CD4-positive, alpha-beta memory T cell (primary cell): Measurements from ENCODE around the gene STK38. TPM values are rescaled to one million over a fixed set of nuclear protein-coding genes. Genes with fewer than 3 reads are reported as not detected.

Source experiments
- CTCF ChIA-PET: fragments of 350-600 bp; sonication (Branson Sonifier 250); formaldehyde crosslinking; loops from one replicate; lab custom pipeline; 2021; ENCODE audit warnings: inconsistent platforms; ENCODE audit not compliant: partially characterized antibody; lab: Charles Lee
- POLR2A ChIA-PET: fragments of 350-600 bp; sonication (Branson Sonifier 250); formaldehyde crosslinking; loops from one replicate; lab custom pipeline; 2021; ENCODE audit not compliant: partially characterized antibody; lab: Charles Lee
- DNase-seq, 5 donors: peaks; one replicate each; pipeline versions ENCODE4 v3.0.0 to v3.0.0-alpha.2; 2020 to 2022; ENCODE audit warnings: mixed read lengths in 1 of 5
- H3K27ac ChIP-seq: one replicate; pipeline ENCODE4 v1.7.0; 2013; ENCODE audit warnings: low read depth, low read length
- H3K27me3 ChIP-seq: 2 replicates; pipeline ENCODE4 v1.7.0; 2013; ENCODE audit warnings: mild to moderate bottlenecking, low read length, moderate library complexity; ENCODE audit not compliant: insufficient read depth
- H3K36me3 ChIP-seq: 2 replicates; pipeline ENCODE4 v1.7.0; 2013; ENCODE audit warnings: mild to moderate bottlenecking, low read length, moderate library complexity; ENCODE audit not compliant: insufficient read depth
- H3K4me1 ChIP-seq: 2 replicates; pipeline ENCODE4 v1.7.0; 2013; ENCODE audit warnings: mild to moderate bottlenecking, low read length, moderate library complexity; ENCODE audit not compliant: insufficient read depth
- H3K4me3 ChIP-seq, 2 donors: one replicate each; pipeline ENCODE4 v1.7.0; 2013; ENCODE audit warnings: low read length in 2 of 2, mild to moderate bottlenecking in 1 of 2
- H3K9me3 ChIP-seq, 2 donors: one replicate each; pipeline ENCODE4 v1.7.0; 2013; ENCODE audit warnings: low read length in 2 of 2, control low read depth in 1 of 2; ENCODE audit not compliant: control insufficient read depth in 1 of 2
- H3K27ac Mint-ChIP-seq, 7 donors: one replicate each; pipeline ENCODE4 v1.8.0; 2020 to 2021; ENCODE audit warnings: mixed read lengths in 7 of 7, mild to moderate bottlenecking in 6 of 7, inconsistent platforms in 3 of 7, moderate library complexity in 3 of 7
- H3K27me3 Mint-ChIP-seq, 2 donors: one replicate each; pipeline ENCODE4 v1.8.0; 2020 to 2021; ENCODE audit warnings: mixed read lengths in 2 of 2
- H3K36me3 Mint-ChIP-seq, 2 donors: one replicate each; pipeline ENCODE4 v1.8.0; 2020 to 2021; ENCODE audit warnings: mixed read lengths in 2 of 2, inconsistent platforms in 1 of 2, mild to moderate bottlenecking in 1 of 2
- H3K4me1 Mint-ChIP-seq, 4 donors: one replicate each; pipeline ENCODE4 v1.8.0; 2020 to 2021; ENCODE audit warnings: mixed read lengths in 4 of 4, mild to moderate bottlenecking in 1 of 4
- H3K4me3 Mint-ChIP-seq, 8 donors: one replicate each; pipeline ENCODE4 v1.8.0; 2020 to 2021; ENCODE audit warnings: mixed read lengths in 8 of 8, mild to moderate bottlenecking in 7 of 8, moderate library complexity in 6 of 8, inconsistent platforms in 3 of 8
- H3K9me3 Mint-ChIP-seq, 8 donors: one replicate each; pipeline ENCODE4 v1.8.0; 2020 to 2021; ENCODE audit warnings: mixed read lengths in 8 of 8, mild to moderate bottlenecking in 5 of 8, inconsistent platforms in 3 of 8, moderate library complexity in 1 of 8
- intact Hi-C: fragments of 100-400 bp; cut with micrococcal nuclease; formaldehyde crosslinking; loops from one replicate; pipeline ENCODE4 v1.15.1; 2023
- polyA plus RNA-seq, 2 donors: library from polyadenylated mRNA; unstranded; fragments of 300-500 nt; fragmentation: Illumina TruSeq; gene quantifications; one replicate each; pipeline ENCODE4 v1.2.3, GENCODE V29; 2021
- total RNA-seq, 2 experiments: library from RNA; stranded (reverse); gene quantifications; one replicate each; pipeline ENCODE4 v1.2.3, GENCODE V29; 2021

STK38 gene
- total and polyA plus RNA-seq, 4 experiments from 2014 or later, result 54.3 to 190 (median 155) TPM

DNA sequence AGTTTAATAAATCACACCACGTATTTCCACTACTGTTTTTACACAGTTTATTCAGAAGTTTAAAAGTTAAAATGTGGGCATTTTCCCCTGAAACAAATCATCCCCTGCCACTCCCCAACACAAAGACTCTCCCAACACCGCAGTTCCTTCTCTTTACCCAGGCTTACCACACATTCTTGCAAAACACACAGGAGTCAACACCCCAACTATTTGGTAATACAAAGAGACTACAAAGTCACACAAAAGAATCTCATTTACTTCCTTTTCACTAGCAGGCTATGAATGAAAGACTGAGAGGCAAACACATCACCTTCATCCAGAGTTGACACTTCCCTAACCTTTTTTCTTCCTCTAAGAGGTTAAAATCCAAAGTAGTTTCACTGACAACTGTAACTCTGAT, 53.4 kb downstream of the STK38 start:
- no peak overlapping the region for H3K4me3 ChIP-seq
- peaks cover 44% of the 10 kb centered on the region for H3K36me3 ChIP-seq
- H3K27me3 ChIP-seq, result no peaks in the 10 kb centered on the region
- H3K9me3 Mint-ChIP-seq, result no peaks in the 10 kb centered on the region
- H3K36me3 Mint-ChIP-seq, result peaks cover 62 to 78% of the 10 kb centered on the region in 2 donors
- H3K4me1 ChIP-seq, result peaks cover 16% of the 10 kb centered on the region
- H3K4me3 Mint-ChIP-seq, result peak overlapping the region in 5 of 8 donors; percentile 1 to 58 (median 39)
- peaks cover 21 to 58% (median 36%) of the 10 kb centered on the region in 4 donors for H3K4me1 Mint-ChIP-seq
- intact Hi-C loops, result no loop called here
- DNase-seq, result no peak
- H3K27ac ChIP-seq, result no peak overlapping the region
- ChIA-PET CTCF (interaction anchor here (1.0 kb wide), 1 partner anchor 14 kb away, joined by 3 read pairs; no protein-coding TSS in a partner anchor), POLR2A (interaction anchor here (1.1 kb wide), 1 partner anchor 28 kb away, joined by 3 read pairs; no protein-coding TSS in a partner anchor)
- H3K9me3 ChIP-seq, result no peaks in the 10 kb centered on the region
- H3K27ac Mint-ChIP-seq, result peak overlapping the region; percentile 31 to 88 (median 69)
- H3K27me3 Mint-ChIP-seq, result no peaks in the 10 kb centered on the region

- Histone ChIP-seq H3K27ac (no peak overlapping the region), H3K36me3 (peaks cover 44% of the 10 kb centered on the region), H3K27me3 (no peaks in the 10 kb centered on the region), H3K9me3 (no peaks in the 10 kb centered on the region), H3K4me3 (no peak overlapping the region), H3K4me1 (peaks cover 16% of the 10 kb centered on the region)
- intact Hi-C loops, result no loop called here
- no peak overlapping the region for H3K4me3 Mint-ChIP-seq
- H3K27ac Mint-ChIP-seq, result peak overlapping the region in 5 of 7 donors; percentile 31 to 88 (median 66)
- ChIA-PET POLR2A (interaction anchor here (1.1 to 1.9 kb wide), 2 partner anchors 13 to 28 kb away, joined by 3 to 4 read pairs; no protein-coding TSS in a partner anchor), CTCF (interaction anchor here (1.0 kb wide), 1 partner anchor 14 kb away, joined by 3 read pairs; no protein-coding TSS in a partner anchor)
- H3K9me3 Mint-ChIP-seq, result no peaks in the 10 kb centered on the region
- H3K4me1 Mint-ChIP-seq, result peaks cover 21 to 61% (median 36%) of the 10 kb centered on the region in 4 donors
- no peaks in the 10 kb centered on the region for H3K27me3 Mint-ChIP-seq
- no peak for DNase-seq
- H3K36me3 Mint-ChIP-seq, result peaks cover 63 to 78% of the 10 kb centered on the region in 2 donors
These were observed 54.0 kb downstream of the STK38 start for GRCh38 chr6:36493319-36493718.

DNA sequence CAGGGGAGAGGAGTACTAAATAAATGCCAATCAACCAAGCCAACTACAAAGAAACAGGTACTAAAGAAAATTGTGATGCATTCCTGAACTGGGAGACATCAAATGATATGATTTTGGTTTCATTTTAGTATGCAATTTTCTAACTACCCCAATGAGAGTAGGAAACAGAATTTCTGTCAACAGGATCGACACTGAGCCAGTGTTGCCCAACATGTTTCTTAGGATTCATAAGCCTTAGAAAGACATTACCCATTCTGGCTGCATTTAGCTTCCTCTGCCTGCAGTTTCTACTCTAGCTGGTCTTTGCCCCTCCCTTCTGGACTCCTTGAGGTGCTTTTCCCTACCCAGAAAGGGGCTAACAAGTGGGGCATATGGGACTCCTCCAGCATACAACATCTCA, 54.7 kb downstream of the STK38 start:
- Mint-ChIP-seq H3K4me3 (no peak overlapping the region), H3K27me3 (no peaks in the 10 kb centered on the region), H3K27ac (peak overlapping the region in 3 of 7 donors; percentile 24 to 50 (median 30)), H3K4me1 (peaks cover 21 to 61% (median 36%) of the 10 kb centered on the region in 4 donors), H3K36me3 (peaks cover 69 to 80% of the 10 kb centered on the region in 2 donors), H3K9me3 (no peaks in the 10 kb centered on the region)
- H3K9me3 ChIP-seq, result no peaks in the 10 kb centered on the region
- H3K27me3 ChIP-seq, result no peaks in the 10 kb centered on the region
- CTCF ChIA-PET, result interaction anchor here (0.5 to 0.7 kb wide), 2 partner anchors 20 to 43 kb away, joined by 4 read pairs; no protein-coding TSS in a partner anchor
- H3K36me3 ChIP-seq, result peaks cover 47% of the 10 kb centered on the region
- H3K4me3 ChIP-seq, result no peak overlapping the region
- no peak for DNase-seq
- intact Hi-C loops, result no loop called here
- POLR2A ChIA-PET, result interaction anchor here (1.9 kb wide), 1 partner anchor 13 kb away, joined by 4 read pairs; no protein-coding TSS in a partner anchor
- peaks cover 16% of the 10 kb centered on the region for H3K4me1 ChIP-seq
- no peak overlapping the region for H3K27ac ChIP-seq

GRCh38 chr6:36492092-36492491, 55.2 kb downstream of the STK38 start:
- POLR2A ChIA-PET, result interaction anchor here (1.9 kb wide), 1 partner anchor 14 kb away, joined by 4 read pairs; no protein-coding TSS in a partner anchor
- Histone ChIP-seq H3K4me3 (no peak overlapping the region), H3K36me3 (peaks cover 47% of the 10 kb centered on the region), H3K4me1 (peaks cover 16% of the 10 kb centered on the region), H3K27me3 (no peaks in the 10 kb centered on the region), H3K9me3 (no peaks in the 10 kb centered on the region), H3K27ac (no peak overlapping the region)
- H3K4me1 Mint-ChIP-seq, result peaks cover 19 to 57% (median 32%) of the 10 kb centered on the region in 4 donors
- no peaks in the 10 kb centered on the region for H3K9me3 Mint-ChIP-seq
- peak overlapping the region in 6 of 7 donors; percentile 24 to 66 (median 44) for H3K27ac Mint-ChIP-seq
- no peak for DNase-seq
- CTCF ChIA-PET, result interaction anchor here (0.7 kb wide), 1 partner anchor 20 kb away, joined by 4 read pairs; no protein-coding TSS in a partner anchor
- intact Hi-C loops, result no loop called here
- no peak overlapping the region for H3K4me3 Mint-ChIP-seq
- H3K27me3 Mint-ChIP-seq, result no peaks in the 10 kb centered on the region
- H3K36me3 Mint-ChIP-seq, result peaks cover 69 to 79% of the 10 kb centered on the region in 2 donors

- H3K4me3 Mint-ChIP-seq, result no peak overlapping the region
- H3K4me3 ChIP-seq, result no peak overlapping the region
- no peaks in the 10 kb centered on the region for H3K9me3 ChIP-seq
- H3K36me3 ChIP-seq, result peaks cover 43% of the 10 kb centered on the region
- peak overlapping the region in 1 of 7 donors; percentile 66 for H3K27ac Mint-ChIP-seq
- H3K36me3 Mint-ChIP-seq, result peaks cover 68 to 79% of the 10 kb centered on the region in 2 donors
- H3K27ac ChIP-seq, result no peak overlapping the region
- H3K4me1 ChIP-seq, result peaks cover 16% of the 10 kb centered on the region
- no peaks in the 10 kb centered on the region for H3K27me3 Mint-ChIP-seq
- no peak for DNase-seq
- no peaks in the 10 kb centered on the region for H3K27me3 ChIP-seq
- H3K4me1 Mint-ChIP-seq, result peaks cover 19 to 59% (median 31%) of the 10 kb centered on the region in 4 donors
- POLR2A ChIA-PET, result interaction anchor here (1.9 kb wide), 1 partner anchor 15 kb away, joined by 4 read pairs; no protein-coding TSS in a partner anchor
- no peaks in the 10 kb centered on the region for H3K9me3 Mint-ChIP-seq
- CTCF ChIA-PET, result no interaction called here
- intact Hi-C loops, result no loop called here
These were observed 55.8 kb downstream of the STK38 start for GRCh38 chr6:36491378-36491965.

DNA sequence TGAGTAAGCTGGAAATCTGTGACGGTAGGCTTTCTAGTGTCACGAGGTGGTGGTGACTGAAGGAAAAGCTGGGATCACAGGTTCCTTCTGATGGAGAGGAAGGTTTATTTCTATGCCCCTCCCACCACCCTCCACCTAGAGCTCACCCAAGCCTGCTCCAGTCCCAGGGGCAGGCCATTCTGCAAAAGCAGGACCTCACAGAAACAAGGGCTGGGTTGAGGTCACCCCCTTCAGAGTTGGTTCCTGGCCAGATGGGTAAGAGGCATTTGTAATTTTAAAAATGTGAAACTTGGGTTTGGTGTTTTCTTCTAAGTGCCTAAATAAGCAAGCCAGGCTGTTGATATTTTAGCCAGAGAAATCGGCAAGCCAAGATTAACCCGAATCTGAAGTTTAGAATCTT, 57.9 kb downstream of the STK38 start:
- DNase-seq, result no peak
- no peak overlapping the region for H3K27ac ChIP-seq
- no peaks in the 10 kb centered on the region for H3K27me3 ChIP-seq
- CTCF ChIA-PET, result interaction anchor here (2.7 kb wide), 1 partner anchor 61 kb away, joined by 11 read pairs; no protein-coding TSS in a partner anchor
- H3K9me3 ChIP-seq, result no peaks in the 10 kb centered on the region
- POLR2A ChIA-PET, result interaction anchor here (1.0 to 1.4 kb wide), 4 partner anchors 10 to 20 kb away, joined by 3 to 4 read pairs (median 3); no protein-coding TSS in a partner anchor
- Mint-ChIP-seq H3K27me3 (no peaks in the 10 kb centered on the region), H3K9me3 (no peaks in the 10 kb centered on the region), H3K36me3 (peaks cover 64 to 73% of the 10 kb centered on the region in 2 donors), H3K4me1 (peaks cover 16 to 49% (median 20%) of the 10 kb centered on the region in 4 donors), H3K4me3 (no peak overlapping the region), H3K27ac (peak overlapping the region in 3 of 7 donors; percentile 18 to 70 (median 47))
- intact Hi-C loops, result loop anchor here (5.0 kb wide), 1 partner anchor 67 kb away; no protein-coding TSS in a partner anchor
- H3K36me3 ChIP-seq, result peaks cover 24% of the 10 kb centered on the region
- no peak overlapping the region for H3K4me3 ChIP-seq
- peaks cover 8% of the 10 kb centered on the region for H3K4me1 ChIP-seq

- Histone ChIP-seq H3K4me1 (no peaks in the 10 kb centered on the region), H3K36me3 (peaks cover 12% of the 10 kb centered on the region), H3K27ac (no peak overlapping the region), H3K4me3 (no peak overlapping the region), H3K9me3 (no peaks in the 10 kb centered on the region), H3K27me3 (no peaks in the 10 kb centered on the region)
- DNase-seq, result no peak
- Mint-ChIP-seq H3K36me3 (peaks cover 63 to 72% of the 10 kb centered on the region in 2 donors), H3K9me3 (no peaks in the 10 kb centered on the region), H3K27ac (peak overlapping the region in 3 of 7 donors; percentile 7 to 48 (median 9)), H3K4me3 (no peak overlapping the region), H3K4me1 (peaks cover 6 to 37% (median 10%) of the 10 kb centered on the region in 4 donors), H3K27me3 (no peaks in the 10 kb centered on the region)
- intact Hi-C loops, result loop anchor here (5.0 kb wide), 1 partner anchor 66 kb away; no protein-coding TSS in a partner anchor
- CTCF ChIA-PET, result interaction anchor here (1.0 to 2.7 kb wide), 5 partner anchors 29 to 127 kb away, joined by 3 to 11 read pairs (median 5); no protein-coding TSS in a partner anchor
- POLR2A ChIA-PET, result interaction anchor here (0.9 to 2.1 kb wide), 5 partner anchors 10 to 113 kb away, joined by 3 to 10 read pairs (median 4); no protein-coding TSS in a partner anchor
These were observed 59.1 kb downstream of the STK38 start for GRCh38 chr6:36488221-36488620.
